GM23248 (cell line): ENCODE data around the gene GTF2IRD1. TPM values are rescaled to one million over a fixed set of nuclear protein-coding genes. Genes with fewer than 3 reads are reported as not detected.
"Not testable (repeated sequence)": the region's sequence is repeated elsewhere in the genome, so short reads cannot be mapped to it uniquely, and the experiment has no call there.

ENCODE experiments used
- DNase-seq: peaks from one replicate; pipeline ENCODE4 v3.0.0-alpha.2; 2015
- H2AFZ ChIP-seq: fragments of 200-600 bp; sonication (generic); 2 replicates; pipeline ENCODE4 v1.6.1; 2016; ENCODE audit warnings: antibody characterized with exemption
- H3F3A ChIP-seq: fragments of 200-600 bp; sonication (generic); 2 replicates; pipeline ENCODE4 v1.6.1; 2016; ENCODE audit warnings: mild to moderate bottlenecking, antibody characterized with exemption, mixed run types; ENCODE audit not compliant: insufficient read depth
- H3K27ac ChIP-seq: fragments of 200-600 bp; sonication (generic); 2 replicates; pipeline ENCODE4 v1.5.1; 2016; ENCODE audit warnings: mild to moderate bottlenecking
- H3K27me3 ChIP-seq: fragments of 200-600 bp; sonication (generic); replicated peaks from 2 replicates; pipeline ENCODE4 v1.6.1; 2016; ENCODE audit warnings: mild to moderate bottlenecking; ENCODE audit not compliant: insufficient read depth
- H3K36me3 ChIP-seq: fragments of 200-600 bp; sonication (generic); 2 replicates; pipeline ENCODE4 v1.6.1; 2016; ENCODE audit warnings: low read depth, mild to moderate bottlenecking
- H3K4me1 ChIP-seq: fragments of 200-600 bp; sonication (generic); 2 replicates; pipeline ENCODE4 v1.6.1; 2016; ENCODE audit warnings: mild to moderate bottlenecking; ENCODE audit not compliant: insufficient read depth
- H3K4me2 ChIP-seq: fragments of 200-600 bp; sonication (generic); one replicate; pipeline ENCODE4 v1.6.1; 2016; ENCODE audit warnings: mild to moderate bottlenecking; ENCODE audit not compliant: unreplicated experiment
- H3K4me3 ChIP-seq: fragments of 200-600 bp; sonication (generic); 2 replicates; pipeline ENCODE4 v1.5.1; 2016; ENCODE audit warnings: mild to moderate bottlenecking
- H3K79me2 ChIP-seq: fragments of 200-600 bp; sonication (generic); 2 replicates; pipeline ENCODE4 v1.6.1; 2016; ENCODE audit warnings: mild to moderate bottlenecking; ENCODE audit not compliant: insufficient read depth
- H3K9ac ChIP-seq: fragments of 200-600 bp; sonication (generic); 2 replicates; pipeline ENCODE4 v1.6.1; 2016; ENCODE audit warnings: mild to moderate bottlenecking
- H3K9me2 ChIP-seq: fragments of 200-600 bp; sonication (generic); 2 replicates; pipeline ENCODE4 v1.6.1; 2016; ENCODE audit warnings: mixed run types, mild to moderate bottlenecking, moderate library complexity; ENCODE audit not compliant: insufficient read depth
- H3K9me3 ChIP-seq: fragments of 200-600 bp; sonication (generic); one replicate; pipeline ENCODE4 v1.6.1; 2017; ENCODE audit warnings: low read depth
- H4K20me1 ChIP-seq: fragments of 200-600 bp; sonication (generic); 2 replicates; pipeline ENCODE4 v1.6.0; 2016; ENCODE audit not compliant: insufficient read depth
- EZH2 ChIP-seq: fragments of 200-600 bp; sonication (generic); IDR thresholded peaks from 2 replicates; pipeline ENCODE4 v1.6.1; 2018; ENCODE audit warnings: antibody characterized with exemption, mild to moderate bottlenecking; ENCODE audit not compliant: insufficient read depth, poor library complexity, severe bottlenecking
- EZH2phosphoT487 ChIP-seq: fragments of 200-600 bp; sonication (generic); IDR thresholded peaks from 2 replicates; pipeline ENCODE4 v1.6.1; 2018; ENCODE audit warnings: antibody characterized with exemption, moderate library complexity, mild to moderate bottlenecking, low read depth; ENCODE audit not compliant: insufficient read depth
- WGBS, 2 experiments: methylation state at CpG; one replicate each; pipeline ENCODE4 v1.1.6; 2015 to 2017; ENCODE audit warnings: low lambda C conversion rate in 2 of 2, low coverage in 1 of 2; ENCODE audit errors: missing lambda C conversion rate in 2 of 2; 5-methylcytosine and 5-hydroxymethylcytosine counted together
- in situ Hi-C: fragments of 300-500 bp; cut with MboI; formaldehyde crosslinking; loops from 2 replicates; pipeline ENCODE4 v1.15.0; 2020
- polyA plus RNA-seq: library from polyadenylated mRNA; unstranded; fragments of >200 nt; fragmentation: Nextera tagmentation; extraction: Ambion mirVana; gene quantifications from 2 replicates; pipeline ENCODE4 v1.2.1, GENCODE V29; 2016
- total RNA-seq: library from RNA; depleted of rRNA; stranded (reverse); fragments of >200 nt; shearing (Covaris generic); gene quantifications from 2 replicates; pipeline ENCODE4 v1.2.3, GENCODE V29; 2014

Gene GTF2IRD1
- total and polyA plus RNA-seq, 2 experiments from 2014 or later = 3.7 to 6.6 TPM

DNA sequence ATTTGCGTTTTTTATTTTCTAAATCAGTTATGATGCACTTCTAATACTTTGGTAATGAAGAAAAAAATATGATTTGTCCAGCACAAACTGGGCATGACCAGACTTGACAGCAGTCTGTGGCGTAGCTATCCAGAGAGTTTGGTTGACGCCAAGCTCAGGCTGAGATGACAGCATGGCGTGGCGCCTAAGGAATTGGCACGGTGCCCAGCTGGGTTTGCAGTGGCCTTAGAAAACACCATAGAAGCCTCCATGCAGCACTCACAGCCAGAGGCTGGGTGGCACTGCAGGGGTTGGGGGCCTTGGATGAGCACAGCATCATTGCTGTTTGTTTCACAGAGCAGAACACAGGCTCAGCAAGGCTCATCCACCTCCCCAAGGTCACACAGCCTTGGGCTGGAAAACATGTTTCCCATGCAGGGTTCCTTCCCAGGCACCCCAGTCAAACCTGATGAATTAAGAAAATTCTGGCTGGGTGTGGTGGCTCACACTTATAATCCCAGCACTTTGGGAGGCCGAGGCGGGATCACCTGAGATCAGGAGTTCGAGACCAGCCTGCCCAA lies 88.9 kb downstream of the GTF2IRD1 start:
- DNase-seq = no peak

DNA sequence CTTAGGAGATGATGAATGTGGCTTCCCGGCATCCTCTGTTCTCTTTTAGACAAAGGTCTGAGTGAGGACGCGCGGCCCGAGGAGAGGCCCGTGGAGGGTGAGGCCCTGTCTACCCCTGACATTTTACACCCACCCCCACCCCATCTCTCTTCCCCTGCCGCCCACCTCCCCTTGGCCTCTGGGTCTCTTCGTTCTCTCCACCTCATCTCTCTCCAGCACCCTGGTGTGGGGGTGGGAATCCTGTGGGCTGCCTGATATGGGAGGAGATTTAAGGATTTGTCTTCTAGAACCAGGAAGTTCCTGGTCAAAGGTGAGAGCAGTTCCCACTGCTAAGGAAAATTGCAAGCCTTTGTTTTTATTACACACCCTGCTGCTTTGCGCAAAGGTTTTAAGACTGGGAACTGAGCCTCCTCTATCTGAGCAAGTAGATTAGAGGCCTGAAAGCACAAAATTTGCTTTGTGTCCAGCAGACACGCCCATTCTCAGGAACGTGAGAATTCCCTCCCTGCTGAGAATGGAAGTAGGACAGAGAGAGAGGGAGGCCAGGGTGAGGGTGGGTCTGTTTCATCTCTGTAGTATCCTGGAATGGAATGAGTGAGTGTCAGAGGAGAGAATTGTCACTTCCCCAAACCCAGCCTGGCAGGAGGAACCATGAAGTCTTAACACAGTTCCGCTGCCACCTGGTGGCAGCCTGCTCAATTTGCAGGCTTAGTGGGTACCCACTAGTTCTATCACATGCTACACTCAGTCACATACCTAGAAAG lies 91.2 kb downstream of the GTF2IRD1 start:
- no peak overlapping the region for H2AFZ ChIP-seq
- H3K9me2 ChIP-seq = no peaks in the 10 kb centered on the region
- H3K4me1 ChIP-seq = no peaks in the 10 kb centered on the region
- peak; percentile 38 for DNase-seq
- no peaks in the 10 kb centered on the region for H3K9me3 ChIP-seq
- no peaks in the 10 kb centered on the region for H4K20me1 ChIP-seq
- no peak for TF ChIP-seq EZH2phosphoT487
- no peak for TF ChIP-seq EZH2
- H3K4me2 ChIP-seq = no peak overlapping the region
- H3K4me3 ChIP-seq = no peak overlapping the region
- no peaks in the 10 kb centered on the region for H3K79me2 ChIP-seq
- no peaks in the 10 kb centered on the region for H3F3A ChIP-seq
- 80 to 87% methylated on average over 7 to 12 of the region's 12 CpGs for WGBS, 2 experiments
- no peaks in the 10 kb centered on the region for H3K27me3 ChIP-seq
- no peak overlapping the region for H3K9ac ChIP-seq
- H3K36me3 ChIP-seq = no peaks in the 10 kb centered on the region
- in situ Hi-C loops = no loop called here
- H3K27ac ChIP-seq = no peak overlapping the region

More for the DNA sequence above, 88.9 kb downstream of the GTF2IRD1 start:
- Histone ChIP-seq H2AFZ (no peak overlapping the region), H3K27ac (no peak overlapping the region), H4K20me1 (no peaks in the 10 kb centered on the region), H3K9me3 (no peaks in the 10 kb centered on the region), H3K4me1 (no peaks in the 10 kb centered on the region), H3K79me2 (no peaks in the 10 kb centered on the region), H3K4me3 (no peak overlapping the region), H3K9ac (no peak overlapping the region), H3K4me2 (no peak overlapping the region), H3F3A (no peaks in the 10 kb centered on the region), H3K36me3 (no peaks in the 10 kb centered on the region), H3K27me3 (no peaks in the 10 kb centered on the region), H3K9me2 (no peaks in the 10 kb centered on the region)
- in situ Hi-C loops = no loop called here
- WGBS, 2 experiments = 61 to 73% methylated on average over 9 of the region's 9 CpGs
- TF ChIP-seq EZH2phosphoT487 (no peak), EZH2 (no peak)

GRCh38 chr7:74545921-74546320 lies 92.2 kb downstream of the GTF2IRD1 start:
- DNase-seq = no peak
- TF ChIP-seq EZH2 (no peak), EZH2phosphoT487 (no peak)
- WGBS, 2 experiments = 91 to 94% methylated on average over 7 to 8 of the region's 8 CpGs
- Histone ChIP-seq H3K27me3 (no peaks in the 10 kb centered on the region), H4K20me1 (no peaks in the 10 kb centered on the region), H3K4me3 (no peak overlapping the region), H3K27ac (no peak overlapping the region), H3K4me2 (no peak overlapping the region), H3K4me1 (no peaks in the 10 kb centered on the region), H3K9ac (no peak overlapping the region), H3K9me2 (no peaks in the 10 kb centered on the region), H3K36me3 (no peaks in the 10 kb centered on the region), H3F3A (no peaks in the 10 kb centered on the region), H3K9me3 (no peaks in the 10 kb centered on the region), H2AFZ (no peak overlapping the region), H3K79me2 (no peaks in the 10 kb centered on the region)
- in situ Hi-C loops = no loop called here

- H3K9me3 ChIP-seq, H3K27me3 ChIP-seq, DNase-seq, H3K4me3 ChIP-seq, H3K4me1 ChIP-seq, in situ Hi-C loops, H3K4me2 ChIP-seq, H3K36me3 ChIP-seq, H4K20me1 ChIP-seq, H2AFZ ChIP-seq, H3K9me2 ChIP-seq, H3F3A ChIP-seq, H3K9ac ChIP-seq, H3K79me2 ChIP-seq, H3K27ac ChIP-seq: not testable (repeated sequence)
- 93 to 95% methylated on average over 8 to 9 of the region's 10 CpGs for WGBS, 2 experiments
These were observed 99.9 kb downstream of the GTF2IRD1 start for GRCh38 chr7:74553596-74554012.

DNA sequence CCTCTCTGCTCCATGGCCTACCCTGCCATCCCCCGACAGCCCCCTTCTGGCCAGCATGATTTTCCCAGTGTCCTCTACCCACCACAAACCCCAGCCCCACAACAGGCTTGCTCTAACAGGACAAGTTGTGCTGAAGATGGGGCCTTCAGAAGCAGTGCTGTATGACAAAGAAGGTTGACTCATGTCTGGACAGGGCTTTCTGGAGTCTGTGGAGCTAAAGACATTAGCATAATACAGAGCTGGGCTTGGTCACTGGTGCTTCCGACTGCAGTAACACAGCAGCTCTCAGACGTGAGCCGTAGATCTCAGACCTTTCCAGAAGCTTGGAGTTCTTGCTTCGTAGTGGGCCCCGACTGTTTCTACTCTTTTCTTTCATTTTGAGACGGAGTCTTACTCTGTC lies 100.5 kb downstream of the GTF2IRD1 start:
- Histone ChIP-seq H3K4me1 (no peaks in the 10 kb centered on the region), H3K9ac (no peak overlapping the region), H3K9me2 (no peaks in the 10 kb centered on the region), H3K9me3 (no peaks in the 10 kb centered on the region), H2AFZ (no peak overlapping the region), H3K27me3 (no peaks in the 10 kb centered on the region), H3K4me2 (no peak overlapping the region), H3K36me3 (no peaks in the 10 kb centered on the region), H3K79me2 (no peaks in the 10 kb centered on the region), H4K20me1 (no peaks in the 10 kb centered on the region), H3K27ac (no peak overlapping the region), H3K4me3 (no peak overlapping the region), H3F3A (no peaks in the 10 kb centered on the region)
- TF ChIP-seq EZH2phosphoT487 = no peak
- TF ChIP-seq EZH2 = no peak
- 87 to 88% methylated on average over 7 of the region's 7 CpGs for WGBS, 2 experiments
- peak; percentile 31 for DNase-seq
- in situ Hi-C loops = no loop called here
